ENCODE measurements around the gene CAPN8.

The CAPN8 gene

DNA sequence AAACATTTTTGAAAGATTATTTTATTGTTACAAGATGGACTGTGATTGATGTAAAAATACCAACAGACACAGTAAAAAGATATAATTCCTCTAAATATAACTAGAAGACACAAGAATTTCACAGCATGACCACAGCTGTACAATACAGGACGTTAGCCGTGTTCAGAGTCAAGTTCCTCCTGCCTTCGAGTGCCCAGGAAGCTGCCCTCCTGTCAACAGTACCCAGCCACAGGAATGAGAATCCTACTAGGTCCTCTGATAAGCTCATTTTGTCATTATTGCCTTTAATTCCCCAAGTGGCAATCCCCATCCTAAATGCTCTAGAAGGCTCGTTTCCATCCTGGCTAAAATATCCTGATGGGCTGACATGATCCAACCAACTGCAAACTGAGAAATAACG, 30.4 kb upstream of the CAPN8 start:
- no peaks in the 10 kb centered on the region for H3K36me3 ChIP-seq (ENCODE audit: insufficient read depth, low read length)
- H3K9ac ChIP-seq (ENCODE audit: low read length) = no peak overlapping the region
- no peak overlapping the region for H3K27ac ChIP-seq (ENCODE audit: low read depth, low read length)
- H3K27me3 ChIP-seq (ENCODE audit: control insufficient read depth in 1 of 2, insufficient read depth in 2 of 2, low read length in 2 of 2) = no peaks in the 10 kb centered on the region
- H3K9me3 ChIP-seq (ENCODE audit: low read length) = no peaks in the 10 kb centered on the region
- no peaks in the 10 kb centered on the region for H3K4me1 ChIP-seq (ENCODE audit: insufficient read depth, low read length)
- no peak overlapping the region for H3K4me3 ChIP-seq (ENCODE audit: low read depth in 1 of 2, low read length in 2 of 2)

DNA sequence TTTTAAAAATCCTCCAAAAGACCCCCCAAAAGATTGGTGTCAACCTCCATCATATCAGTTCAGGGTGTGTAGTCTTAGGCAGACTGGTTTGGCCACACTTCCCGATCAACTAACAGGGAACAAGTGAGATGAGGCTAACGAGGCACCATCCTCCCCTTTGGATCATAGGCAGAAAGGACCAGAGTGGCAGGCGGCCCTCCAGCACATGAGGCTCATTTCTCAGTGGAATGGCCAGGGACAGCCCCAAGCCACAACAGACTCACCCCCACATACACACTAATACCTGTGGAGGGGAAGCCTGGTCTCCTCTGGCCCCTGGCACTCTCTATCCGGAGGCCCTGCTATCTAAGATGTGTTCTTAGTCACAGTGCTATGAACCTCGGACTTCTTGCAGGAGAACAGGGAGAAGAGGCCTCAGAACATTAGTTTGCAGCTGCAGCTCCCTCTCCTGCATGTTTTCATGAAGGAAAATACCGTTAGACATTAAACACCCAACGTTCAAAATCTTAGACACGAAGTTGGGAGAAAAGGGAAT, 29.6 kb upstream of the CAPN8 start:
- H3K4me3 ChIP-seq (ENCODE audit: low read depth in 1 of 2, low read length in 2 of 2) = no peak overlapping the region
- no peaks in the 10 kb centered on the region for H3K27me3 ChIP-seq (ENCODE audit: control insufficient read depth in 1 of 2, insufficient read depth in 2 of 2, low read length in 2 of 2)
- H3K36me3 ChIP-seq (ENCODE audit: insufficient read depth, low read length) = no peaks in the 10 kb centered on the region
- no peaks in the 10 kb centered on the region for H3K4me1 ChIP-seq (ENCODE audit: insufficient read depth, low read length)
- no peak overlapping the region for H3K27ac ChIP-seq (ENCODE audit: low read depth, low read length)
- no peak overlapping the region for H3K9ac ChIP-seq (ENCODE audit: low read length)
- H3K9me3 ChIP-seq (ENCODE audit: low read length) = no peaks in the 10 kb centered on the region

DNA sequence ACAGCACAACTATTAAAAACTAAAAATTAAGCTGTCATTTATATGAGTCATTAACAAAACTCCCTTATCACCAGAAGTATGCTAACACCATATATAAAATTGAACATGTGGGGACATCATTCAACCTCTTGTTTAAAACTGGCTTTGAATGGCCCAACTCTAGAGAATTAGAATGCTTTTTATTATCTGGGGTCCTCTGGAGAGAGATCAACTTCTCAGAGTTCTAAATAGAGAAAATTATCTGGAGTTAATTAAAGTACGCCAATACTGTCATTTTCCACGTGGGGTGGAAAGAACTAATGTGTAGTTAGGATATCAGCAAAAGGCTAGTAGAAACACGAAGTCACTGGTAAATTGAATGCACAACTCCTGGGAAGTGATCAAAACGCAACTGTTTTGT, 25.6 kb upstream of the CAPN8 start:
- no peak overlapping the region for H3K9ac ChIP-seq (ENCODE audit: low read length)
- H3K4me1 ChIP-seq (ENCODE audit: insufficient read depth, low read length) = no peaks in the 10 kb centered on the region
- H3K27ac ChIP-seq (ENCODE audit: low read depth, low read length) = no peak overlapping the region
- no peaks in the 10 kb centered on the region for H3K9me3 ChIP-seq (ENCODE audit: low read length)
- H3K27me3 ChIP-seq (ENCODE audit: control insufficient read depth in 1 of 2, insufficient read depth in 2 of 2, low read length in 2 of 2) = no peaks in the 10 kb centered on the region
- no peak overlapping the region for H3K4me3 ChIP-seq (ENCODE audit: low read depth in 1 of 2, low read length in 2 of 2)
- no peaks in the 10 kb centered on the region for H3K36me3 ChIP-seq (ENCODE audit: insufficient read depth, low read length)

DNA sequence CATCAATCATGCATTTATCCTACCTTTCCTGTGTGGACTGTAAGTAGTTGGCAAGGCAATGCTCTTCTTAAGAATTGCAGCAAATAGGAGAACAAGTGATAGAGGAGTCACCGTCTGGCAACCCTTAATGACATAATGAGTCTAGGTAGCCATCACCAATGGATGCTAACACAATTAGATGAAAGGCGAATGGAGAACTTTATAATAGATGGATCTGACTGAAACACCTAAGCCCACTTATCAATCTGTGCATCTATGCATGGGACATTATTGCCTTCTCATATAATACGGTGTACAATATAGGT, 18.9 kb upstream of the CAPN8 start:
- Histone ChIP-seq H3K4me1 (ENCODE audit: insufficient read depth, low read length) (no peaks in the 10 kb centered on the region), H3K9me3 (ENCODE audit: low read length) (no peaks in the 10 kb centered on the region), H3K27ac (ENCODE audit: low read depth, low read length) (no peak overlapping the region), H3K9ac (ENCODE audit: low read length) (no peak overlapping the region), H3K27me3 (ENCODE audit: control insufficient read depth in 1 of 2, insufficient read depth in 2 of 2, low read length in 2 of 2) (no peaks in the 10 kb centered on the region), H3K4me3 (ENCODE audit: low read depth in 1 of 2, low read length in 2 of 2) (no peak overlapping the region), H3K36me3 (ENCODE audit: insufficient read depth, low read length) (no peaks in the 10 kb centered on the region)

DNA sequence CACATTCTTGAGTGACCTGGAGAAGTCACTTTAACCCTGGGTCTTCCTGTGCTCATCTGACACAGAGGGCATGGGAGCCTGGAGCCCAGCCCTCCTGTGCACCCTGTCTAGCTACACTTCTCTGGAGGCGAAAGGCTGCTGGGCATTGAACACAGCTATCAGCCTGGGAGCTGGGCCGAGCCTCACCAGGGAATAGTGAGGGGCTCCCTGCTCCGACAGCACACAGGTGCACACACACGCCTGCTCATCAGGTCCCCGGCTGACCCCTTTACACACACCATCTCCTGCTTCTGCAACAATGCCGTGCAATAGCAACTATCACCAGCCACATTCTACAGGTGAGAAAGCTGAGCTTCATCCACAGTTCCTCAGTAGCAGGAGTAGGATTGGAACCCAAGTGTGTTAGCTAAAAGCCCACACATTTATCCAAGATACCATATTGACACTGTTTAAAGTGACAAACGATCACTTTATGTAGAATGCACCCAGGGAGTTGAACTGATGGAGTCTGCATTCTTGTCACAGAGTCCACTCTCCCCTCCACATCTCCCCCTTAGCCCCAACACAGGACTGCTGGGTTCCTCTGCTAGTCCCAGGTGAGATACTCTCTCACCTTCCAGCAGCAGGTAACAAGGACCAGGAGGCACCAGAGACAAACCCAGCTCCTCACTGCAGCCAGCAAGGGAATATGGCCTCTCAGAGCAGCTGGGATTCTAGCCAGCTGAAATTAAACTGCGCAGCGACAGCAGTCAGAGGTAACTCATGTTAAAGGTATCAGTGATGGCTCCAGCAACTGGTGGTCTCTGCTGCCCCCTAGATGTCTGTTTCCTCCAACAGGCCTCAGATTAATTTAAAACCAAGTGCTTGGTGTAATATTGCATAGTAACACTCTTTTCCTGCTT, 18.3 kb upstream of the CAPN8 start:
- H3K4me1 ChIP-seq (ENCODE audit: insufficient read depth, low read length) = no peaks in the 10 kb centered on the region
- no peak overlapping the region for H3K9ac ChIP-seq (ENCODE audit: low read length)
- H3K27ac ChIP-seq (ENCODE audit: low read depth, low read length) = no peak overlapping the region
- no peak overlapping the region for H3K4me3 ChIP-seq (ENCODE audit: low read depth in 1 of 2, low read length in 2 of 2)
- no peaks in the 10 kb centered on the region for H3K36me3 ChIP-seq (ENCODE audit: insufficient read depth, low read length)
- no peaks in the 10 kb centered on the region for H3K27me3 ChIP-seq (ENCODE audit: control insufficient read depth in 1 of 2, insufficient read depth in 2 of 2, low read length in 2 of 2)
- no peaks in the 10 kb centered on the region for H3K9me3 ChIP-seq (ENCODE audit: low read length)

DNA sequence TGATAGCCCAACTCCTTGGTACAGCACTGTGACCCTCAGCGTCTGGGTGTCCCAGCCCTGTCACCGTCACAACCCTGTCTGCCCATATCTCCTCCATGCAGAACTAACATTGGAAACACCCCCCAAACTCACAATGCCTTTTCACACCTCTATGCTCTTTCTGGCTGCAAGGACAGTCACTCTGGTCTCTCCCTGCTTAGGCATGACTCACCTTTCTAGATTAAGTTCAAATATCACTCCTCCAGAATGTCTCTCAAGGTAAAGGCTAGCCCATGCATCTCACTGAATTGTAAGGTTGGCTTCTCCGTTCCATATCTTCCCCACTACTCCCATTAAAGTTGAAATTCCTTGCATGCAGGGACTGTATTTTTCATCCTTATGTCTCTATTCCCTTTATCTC, 17.0 kb upstream of the CAPN8 start:
- H3K9ac ChIP-seq (ENCODE audit: low read length) = no peak overlapping the region
- H3K4me3 ChIP-seq (ENCODE audit: low read depth in 1 of 2, low read length in 2 of 2) = no peak overlapping the region
- H3K27ac ChIP-seq (ENCODE audit: low read depth, low read length) = no peak overlapping the region
- no peaks in the 10 kb centered on the region for H3K36me3 ChIP-seq (ENCODE audit: insufficient read depth, low read length)
- H3K4me1 ChIP-seq (ENCODE audit: insufficient read depth, low read length) = no peaks in the 10 kb centered on the region
- no peaks in the 10 kb centered on the region for H3K27me3 ChIP-seq (ENCODE audit: control insufficient read depth in 1 of 2, insufficient read depth in 2 of 2, low read length in 2 of 2)
- no peaks in the 10 kb centered on the region for H3K9me3 ChIP-seq (ENCODE audit: low read length)

DNA sequence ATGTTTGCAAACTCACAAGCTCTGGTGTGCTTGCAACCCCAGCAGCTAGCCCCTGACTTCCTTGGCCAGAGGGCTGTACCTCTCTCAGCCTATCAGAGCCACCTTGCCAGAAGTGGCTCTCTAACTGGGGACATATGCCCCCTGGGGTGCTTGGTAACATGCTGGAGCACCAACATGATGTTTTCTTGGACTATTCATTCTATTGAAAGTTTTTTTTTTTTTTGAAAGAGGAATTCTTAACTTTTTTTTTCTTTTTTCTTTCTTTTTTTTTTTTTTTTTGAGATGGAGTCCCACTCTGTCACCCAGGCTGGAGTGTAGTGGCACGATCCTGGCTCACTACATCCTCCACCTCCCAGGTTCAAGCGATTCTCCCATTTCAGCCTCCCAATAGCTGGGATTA, 14.7 kb upstream of the CAPN8 start:
- no peak overlapping the region for H3K4me3 ChIP-seq (ENCODE audit: low read depth in 1 of 2, low read length in 2 of 2)
- no peaks in the 10 kb centered on the region for H3K36me3 ChIP-seq (ENCODE audit: insufficient read depth, low read length)
- H3K4me1 ChIP-seq (ENCODE audit: insufficient read depth, low read length) = no peaks in the 10 kb centered on the region
- H3K27me3 ChIP-seq (ENCODE audit: control insufficient read depth in 1 of 2, insufficient read depth in 2 of 2, low read length in 2 of 2) = no peaks in the 10 kb centered on the region
- H3K9ac ChIP-seq (ENCODE audit: low read length) = no peak overlapping the region
- H3K27ac ChIP-seq (ENCODE audit: low read depth, low read length) = no peak overlapping the region
- no peaks in the 10 kb centered on the region for H3K9me3 ChIP-seq (ENCODE audit: low read length)

DNA sequence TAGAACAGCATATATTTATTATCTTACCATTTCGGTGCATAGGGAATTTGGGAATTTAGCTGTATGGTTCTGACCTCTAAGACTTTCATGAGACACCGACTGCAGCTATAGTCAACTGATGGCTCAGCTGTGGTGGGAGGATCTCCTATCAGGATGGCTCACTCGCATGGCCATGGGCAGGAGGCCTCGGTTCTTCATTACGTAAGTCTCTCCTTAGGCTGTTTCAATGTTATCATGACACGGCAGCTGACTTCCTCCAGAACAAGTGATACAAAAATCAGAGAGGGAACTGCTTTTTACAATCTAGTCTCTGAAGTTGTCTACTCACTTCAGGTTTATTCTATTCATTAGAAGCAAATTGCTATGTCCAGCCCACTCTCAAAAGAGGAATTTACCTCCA, 13.3 kb upstream of the CAPN8 start:
- no peak overlapping the region for H3K4me3 ChIP-seq (ENCODE audit: low read depth in 1 of 2, low read length in 2 of 2)
- H3K27me3 ChIP-seq (ENCODE audit: control insufficient read depth in 1 of 2, insufficient read depth in 2 of 2, low read length in 2 of 2) = no peaks in the 10 kb centered on the region
- no peak overlapping the region for H3K9ac ChIP-seq (ENCODE audit: low read length)
- H3K36me3 ChIP-seq (ENCODE audit: insufficient read depth, low read length) = no peaks in the 10 kb centered on the region
- H3K9me3 ChIP-seq (ENCODE audit: low read length) = no peaks in the 10 kb centered on the region
- no peak overlapping the region for H3K27ac ChIP-seq (ENCODE audit: low read depth, low read length)
- H3K4me1 ChIP-seq (ENCODE audit: insufficient read depth, low read length) = no peaks in the 10 kb centered on the region

DNA sequence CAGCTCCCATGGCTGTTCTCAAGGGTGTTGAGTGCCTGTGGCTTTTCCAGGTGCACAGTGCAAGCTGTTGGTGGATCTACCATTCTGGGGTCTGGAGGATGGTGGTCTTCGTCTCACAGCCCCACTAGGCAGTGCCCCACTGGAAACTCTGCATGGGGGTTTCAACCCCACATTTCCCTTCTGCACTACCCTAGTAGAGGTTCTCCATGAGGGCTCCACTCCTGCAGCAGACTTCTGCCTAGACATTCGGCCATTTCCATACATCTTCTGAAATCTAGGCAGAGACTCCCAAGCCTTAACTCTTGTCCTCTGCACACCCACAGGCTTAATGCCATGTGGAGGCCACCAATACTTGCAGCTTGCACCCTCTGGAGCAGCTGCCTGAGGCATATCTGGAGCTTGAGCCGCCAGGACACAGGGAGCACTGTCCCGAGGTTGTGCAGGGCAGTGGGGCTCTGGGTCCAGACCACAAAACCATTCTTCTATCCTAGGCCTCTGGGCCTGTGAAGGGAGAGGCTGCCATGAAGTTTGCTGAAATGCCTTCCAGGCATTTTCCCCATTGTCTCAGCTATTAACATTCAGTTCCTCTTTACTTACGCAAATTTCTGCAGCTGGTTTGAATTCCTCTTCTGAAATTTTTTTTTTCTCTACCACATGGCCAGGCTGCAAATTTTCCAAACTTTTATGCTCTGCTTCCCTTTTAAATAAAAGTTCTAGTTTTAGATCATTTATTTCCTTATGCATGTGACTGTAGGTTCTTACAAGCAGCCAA, 8.8 kb upstream of the CAPN8 start:
- no peak overlapping the region for H3K27ac ChIP-seq (ENCODE audit: low read depth, low read length)
- H3K36me3 ChIP-seq (ENCODE audit: insufficient read depth, low read length) = no peaks in the 10 kb centered on the region
- H3K4me1 ChIP-seq (ENCODE audit: insufficient read depth, low read length) = no peaks in the 10 kb centered on the region
- H3K4me3 ChIP-seq (ENCODE audit: low read depth in 1 of 2, low read length in 2 of 2) = no peak overlapping the region
- no peaks in the 10 kb centered on the region for H3K9me3 ChIP-seq (ENCODE audit: low read length)
- no peak overlapping the region for H3K9ac ChIP-seq (ENCODE audit: low read length)
- no peaks in the 10 kb centered on the region for H3K27me3 ChIP-seq (ENCODE audit: control insufficient read depth in 1 of 2, insufficient read depth in 2 of 2, low read length in 2 of 2)

DNA sequence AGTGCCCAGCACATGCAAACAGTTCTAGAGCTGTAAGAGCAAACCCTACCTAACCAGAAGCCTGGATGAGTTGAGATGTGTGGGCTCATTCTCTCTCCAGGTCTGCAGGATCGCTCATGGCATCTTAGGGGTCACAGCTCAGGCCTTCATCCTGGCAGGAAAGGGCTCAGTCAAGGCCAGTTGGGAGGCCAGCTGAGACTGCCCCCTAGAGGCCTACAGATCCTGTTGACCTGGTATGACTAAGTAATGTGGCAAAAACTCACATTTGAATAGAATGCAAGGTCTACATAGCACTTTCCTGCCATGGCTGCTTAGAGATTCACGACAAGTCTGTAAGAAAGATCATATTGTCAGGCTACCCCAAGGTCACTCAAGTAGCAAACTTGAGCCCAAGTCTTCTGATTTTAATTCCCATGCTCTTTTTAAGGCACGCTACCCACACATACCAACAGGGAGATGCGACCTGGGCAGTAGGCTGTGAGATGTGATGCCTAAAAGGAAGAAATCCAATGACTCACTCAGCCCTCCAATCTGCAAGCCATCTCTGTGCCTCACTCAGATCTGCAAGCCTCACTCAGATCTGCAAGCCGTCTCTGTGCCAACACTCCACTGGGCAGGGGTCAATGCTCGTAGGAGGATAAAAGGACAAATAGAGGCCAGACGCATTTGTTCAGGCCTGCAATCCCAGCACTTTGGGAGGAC, 5.1 kb upstream of the CAPN8 start:
- Histone ChIP-seq H3K27me3 (ENCODE audit: control insufficient read depth in 1 of 2, insufficient read depth in 2 of 2, low read length in 2 of 2) (no peaks in the 10 kb centered on the region), H3K4me1 (ENCODE audit: insufficient read depth, low read length) (no peaks in the 10 kb centered on the region)

DNA sequence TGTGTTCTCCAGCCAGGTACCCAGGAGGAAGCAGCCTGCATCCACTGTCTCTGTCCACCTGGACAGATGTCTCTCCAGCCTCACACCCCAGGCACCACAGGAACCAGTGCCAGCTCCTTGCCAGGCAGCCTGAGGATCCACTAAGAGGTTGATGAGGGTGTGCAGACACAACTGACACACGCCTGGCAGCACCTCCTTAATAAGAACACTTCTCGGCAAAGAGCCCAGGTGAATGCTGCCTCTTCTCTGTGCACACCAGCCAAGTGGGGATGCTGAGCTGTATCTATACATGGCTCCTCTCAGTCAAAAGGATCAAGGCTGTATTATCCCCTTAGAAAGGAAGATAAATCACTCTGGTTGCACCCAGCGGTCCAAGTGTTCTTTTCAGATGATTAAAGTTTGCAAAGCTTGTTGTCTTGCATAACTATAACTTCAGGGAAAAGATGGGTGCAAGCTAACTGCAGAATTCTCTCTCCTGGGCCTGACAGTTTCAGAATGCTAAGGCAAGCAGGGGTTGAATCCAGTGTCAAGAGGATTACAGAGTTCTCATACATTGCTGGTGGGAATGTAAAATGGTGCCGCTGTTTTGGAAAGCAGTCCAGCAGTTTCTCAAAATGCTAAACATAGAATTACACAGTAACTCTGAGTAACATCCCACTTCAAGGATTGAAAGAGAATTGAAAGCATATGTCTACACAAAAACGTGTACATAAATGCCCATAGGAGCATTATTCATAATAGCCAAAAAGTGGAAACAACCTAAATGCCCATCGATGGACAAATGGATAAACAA, 3.7 kb upstream of the CAPN8 start:
- H3K4me3 ChIP-seq (ENCODE audit: low read depth in 1 of 2, low read length in 2 of 2) = no peak overlapping the region
- H3K27me3 ChIP-seq (ENCODE audit: control insufficient read depth in 1 of 2, insufficient read depth in 2 of 2, low read length in 2 of 2) = no peaks in the 10 kb centered on the region
- H3K9ac ChIP-seq (ENCODE audit: low read length) = no peak overlapping the region
- no peaks in the 10 kb centered on the region for H3K9me3 ChIP-seq (ENCODE audit: low read length)
- H3K27ac ChIP-seq (ENCODE audit: low read depth, low read length) = no peak overlapping the region
- H3K36me3 ChIP-seq (ENCODE audit: insufficient read depth, low read length) = no peaks in the 10 kb centered on the region
- no peaks in the 10 kb centered on the region for H3K4me1 ChIP-seq (ENCODE audit: insufficient read depth, low read length)

More for the DNA sequence above, 5.1 kb upstream of the CAPN8 start:
- Histone ChIP-seq H3K4me3 (ENCODE audit: low read depth in 1 of 2, low read length in 2 of 2) (no peak overlapping the region), H3K9ac (ENCODE audit: low read length) (no peak overlapping the region), H3K36me3 (ENCODE audit: insufficient read depth, low read length) (no peaks in the 10 kb centered on the region), H3K27ac (ENCODE audit: low read depth, low read length) (no peak overlapping the region), H3K9me3 (ENCODE audit: low read length) (no peaks in the 10 kb centered on the region)

Measured in muscle layer of colon (tissue), 2 donors.